B cell (primary cell): ENCODE measurements around the gene ATG12. TPM values are rescaled to one million over a fixed set of nuclear protein-coding genes. Genes with fewer than 3 reads are reported as not detected.
A peak's percentile ranks its signal among the peaks of the same experiment; 100 is the strongest.

Source experiments
- ATAC-seq: fragments of 200-7000 bp; cut with Tn5 transposase; one replicate; pipeline ENCODE4 v1.10.0; 2021; ENCODE audit warnings: low read depth, mild to moderate bottlenecking, moderate number of reproducible peaks, moderate library complexity
- CTCF ChIA-PET: fragments of 350-600 bp; sonication (Branson Sonifier 250); formaldehyde crosslinking; loops from one replicate; lab custom pipeline; 2021; ENCODE audit warnings: antibody characterized with exemption, inconsistent platforms; lab: Charles Lee
- POLR2A ChIA-PET: fragments of 350-600 bp; sonication (Branson Sonifier 250); formaldehyde crosslinking; loops from one replicate; lab custom pipeline; 2021; ENCODE audit warnings: antibody characterized with exemption; lab: Charles Lee
- DNase-seq: peaks from one replicate; pipeline ENCODE4 v3.0.0; 2013
- H2AFZ ChIP-seq: 2 replicates; pipeline ENCODE4 v1.6.1; 2012; ENCODE audit warnings: mild to moderate bottlenecking, low read depth, low read length; ENCODE audit not compliant: insufficient read depth, poor library complexity, severe bottlenecking
- H3K27ac ChIP-seq, 2 donors: 1 replicate in 1 of 2; 2 replicates in 1 of 2; pipeline ENCODE4 v1.5.1; 2012 to 2013; ENCODE audit warnings: low read length in 2 of 2, mild to moderate bottlenecking in 2 of 2, moderate library complexity in 1 of 2
- H3K27me3 ChIP-seq, 4 experiments: fragments of 200-600 bp in 1 of 4; sonication (generic) in 1 of 4; replicated peaks in 1 of 4; 1 replicate in 2 of 4; 2 replicates in 2 of 4; pipeline versions ENCODE4 v1.6.1 to v1.7.0; 2013 to 2016; ENCODE audit warnings: low read length in 3 of 4, mild to moderate bottlenecking in 2 of 4, mixed read lengths in 1 of 4, moderate library complexity in 1 of 4; ENCODE audit not compliant: insufficient read depth in 4 of 4, control insufficient read depth in 3 of 4; ENCODE audit errors: control extremely low read depth in 1 of 4
- H3K36me3 ChIP-seq, 2 experiments: replicated peaks in 1 of 2; 1 replicate in 1 of 2; 2 replicates in 1 of 2; pipeline versions ENCODE4 v1.6.1 to v1.7.1; 2013; ENCODE audit warnings: low read length in 1 of 2; ENCODE audit not compliant: insufficient read depth in 2 of 2, control insufficient read depth in 1 of 2; ENCODE audit errors: control extremely low read depth in 1 of 2, extremely low read depth in 1 of 2
- H3K4me1 ChIP-seq, 2 donors: fragments of 200-600 bp in 1 of 2; sonication (generic) in 1 of 2; 1 replicate in 1 of 2; 2 replicates in 1 of 2; pipeline versions ENCODE4 v1.5.1 to v1.6.1; 2013 to 2017; ENCODE audit warnings: low read length in 2 of 2; ENCODE audit not compliant: control insufficient read depth in 2 of 2, insufficient read depth in 2 of 2
- H3K4me2 ChIP-seq: replicated peaks from 2 replicates; pipeline ENCODE3; 2012; ENCODE audit warnings: mild to moderate bottlenecking, low read depth, low read length; ENCODE audit not compliant: poor library complexity, severe bottlenecking
- H3K4me3 ChIP-seq, 5 experiments: fragments of 200-600 bp in 1 of 5; sonication (generic) in 1 of 5; 1 replicate in 3 of 5; 2 replicates in 2 of 5; pipeline versions ENCODE4 v1.5.1 to v1.7.0; 2011 to 2016; ENCODE audit warnings: low read length in 4 of 5, mild to moderate bottlenecking in 4 of 5, low read depth in 2 of 5, control low read depth in 1 of 5, moderate library complexity in 1 of 5; ENCODE audit not compliant: insufficient read depth in 1 of 5; ENCODE audit errors: control extremely low read depth in 1 of 5, extremely low read depth in 1 of 5
- H3K79me2 ChIP-seq: fragments of 200-600 bp; sonication (generic); one replicate; pipeline ENCODE4 v1.6.0; 2016; ENCODE audit warnings: low read length; ENCODE audit not compliant: control insufficient read depth, insufficient read depth
- H3K9ac ChIP-seq: fragments of 200-600 bp; sonication (generic); 2 replicates; pipeline ENCODE4 v1.6.1; 2017; ENCODE audit warnings: mild to moderate bottlenecking, low read length, moderate library complexity
- H3K9me3 ChIP-seq, 3 donors: one replicate each; pipeline versions ENCODE4 v1.6.1 to v1.7.1; 2013; ENCODE audit warnings: low read length in 2 of 3; ENCODE audit not compliant: control insufficient read depth in 2 of 3, insufficient read depth in 1 of 3; ENCODE audit errors: control extremely low read depth in 1 of 3
- H4K20me1 ChIP-seq: 2 replicates; pipeline ENCODE4 v1.6.0; 2012; ENCODE audit warnings: mild to moderate bottlenecking, low read length; ENCODE audit not compliant: insufficient read depth, control insufficient read depth, poor library complexity, severe bottlenecking
- H3K27ac Mint-ChIP-seq: one replicate; pipeline ENCODE4 v1.8.0; 2021; ENCODE audit warnings: mixed read lengths
- H3K27me3 Mint-ChIP-seq: one replicate; pipeline ENCODE4 v1.8.0; 2021; ENCODE audit warnings: mixed read lengths
- H3K4me1 Mint-ChIP-seq: one replicate; pipeline ENCODE4 v1.8.0; 2021; ENCODE audit warnings: mixed read lengths
- H3K4me3 Mint-ChIP-seq: one replicate; pipeline ENCODE4 v1.8.0; 2021; ENCODE audit warnings: mixed read lengths
- H3K9me3 Mint-ChIP-seq: one replicate; pipeline ENCODE4 v1.8.0; 2022; ENCODE audit warnings: mixed read lengths; ENCODE audit not compliant: insufficient read depth
- EZH2 ChIP-seq: IDR thresholded peaks from 2 replicates; pipeline ENCODE4 v1.6.1; 2012; ENCODE audit warnings: borderline replicate concordance, low read depth, mild to moderate bottlenecking, moderate library complexity, low read length; ENCODE audit not compliant: insufficient read depth, poor library complexity, severe bottlenecking
- WGBS: methylation state at CpG from one replicate; pipeline ENCODE4 v1.1.5; 2013; ENCODE audit warnings: missing lambda C conversion rate; ENCODE audit not compliant: insufficient coverage; 5-methylcytosine and 5-hydroxymethylcytosine counted together
- intact Hi-C: fragments of 100-400 bp; cut with micrococcal nuclease; formaldehyde crosslinking; loops from one replicate; pipeline ENCODE4 v1.10.0; 2022
- polyA plus RNA-seq: library from polyadenylated mRNA; depleted of rRNA; stranded (reverse); fragments of >200 nt; gene quantifications from 2 replicates; pipeline ENCODE4 v1.2.3, GENCODE V29; 2012
- total RNA-seq, 2 donors: library from RNA; stranded (reverse); fragments of 120-200 nt in 1 of 2; gene quantifications; 1 replicate in 1 of 2; 2 replicates in 1 of 2; pipeline versions ENCODE4 v1.2.3 to v1.2.4, GENCODE V29; 2013 to 2022
- TF ChIP-seq, protein P1 (sequence below): fragments of 200-600 bp; IDR thresholded peaks from one replicate; pipeline ENCODE4 v1.8.0; 2022; ENCODE audit warnings: antibody characterized with exemption, mild to moderate bottlenecking

ATG12 gene
- total and polyA plus RNA-seq, 2 donors (not counting 1 experiment from before 2014, with no cell fraction given), result 60.8 to 97.5 TPM

DNA sequence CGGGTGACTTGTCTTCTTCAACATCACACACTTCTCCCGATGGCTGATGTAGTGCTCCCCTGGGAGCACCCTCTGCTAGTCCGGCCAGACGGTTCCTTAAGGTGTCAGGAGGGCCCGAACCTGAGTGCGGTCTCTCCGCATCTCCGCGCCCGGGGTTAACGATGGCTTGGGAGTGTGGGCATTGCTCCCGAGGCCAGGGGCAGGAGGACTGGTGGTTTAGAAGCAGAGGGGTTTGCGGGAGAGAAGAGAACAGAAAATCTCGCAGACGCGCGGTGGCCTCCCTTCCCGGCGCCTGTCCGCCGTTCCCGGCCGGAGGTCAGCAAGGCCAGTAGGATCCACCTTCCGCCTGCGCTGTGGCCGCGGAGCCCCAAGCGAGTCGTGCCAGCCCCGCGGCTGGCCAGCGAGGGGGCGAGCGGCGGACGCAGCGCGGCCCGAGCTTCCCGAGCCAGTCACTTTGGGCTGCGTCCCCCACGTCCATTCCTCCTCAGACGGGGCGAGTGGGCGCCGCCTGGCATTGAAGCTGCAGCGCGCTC is 25.6 kb downstream of the ATG12 start:
- H3K4me1 Mint-ChIP-seq, result peaks cover 18% of the 10 kb centered on the region
- H3K4me2 ChIP-seq, result peak overlapping the region; percentile 81
- H3K36me3 ChIP-seq, result no peaks in the 10 kb centered on the region
- no peaks in the 10 kb centered on the region for H3K79me2 ChIP-seq
- DNase-seq (peak; percentile 31), ATAC-seq (peak; percentile 21)
- peak overlapping the region in 4 of 5 experiments; percentile 16 to 50 (median 41) for H3K4me3 ChIP-seq
- POLR2A ChIA-PET, result no interaction called here
- H3K27ac ChIP-seq, result no peak overlapping the region
- peaks cover 0 to 44% (median 33%) of the 10 kb centered on the region in 4 experiments for H3K27me3 ChIP-seq
- intact Hi-C loops, result no loop called here
- CTCF ChIA-PET, result no interaction called here
- peaks cover 0 to 12% (median 0%) of the 10 kb centered on the region in 3 donors for H3K9me3 ChIP-seq
- H2AFZ ChIP-seq, result peak overlapping the region; percentile 72
- 4% methylated on average over 48 of the region's 48 CpGs for WGBS
- H3K4me3 Mint-ChIP-seq, result peak overlapping the region; percentile 84
- TF ChIP-seq, protein P1, sequence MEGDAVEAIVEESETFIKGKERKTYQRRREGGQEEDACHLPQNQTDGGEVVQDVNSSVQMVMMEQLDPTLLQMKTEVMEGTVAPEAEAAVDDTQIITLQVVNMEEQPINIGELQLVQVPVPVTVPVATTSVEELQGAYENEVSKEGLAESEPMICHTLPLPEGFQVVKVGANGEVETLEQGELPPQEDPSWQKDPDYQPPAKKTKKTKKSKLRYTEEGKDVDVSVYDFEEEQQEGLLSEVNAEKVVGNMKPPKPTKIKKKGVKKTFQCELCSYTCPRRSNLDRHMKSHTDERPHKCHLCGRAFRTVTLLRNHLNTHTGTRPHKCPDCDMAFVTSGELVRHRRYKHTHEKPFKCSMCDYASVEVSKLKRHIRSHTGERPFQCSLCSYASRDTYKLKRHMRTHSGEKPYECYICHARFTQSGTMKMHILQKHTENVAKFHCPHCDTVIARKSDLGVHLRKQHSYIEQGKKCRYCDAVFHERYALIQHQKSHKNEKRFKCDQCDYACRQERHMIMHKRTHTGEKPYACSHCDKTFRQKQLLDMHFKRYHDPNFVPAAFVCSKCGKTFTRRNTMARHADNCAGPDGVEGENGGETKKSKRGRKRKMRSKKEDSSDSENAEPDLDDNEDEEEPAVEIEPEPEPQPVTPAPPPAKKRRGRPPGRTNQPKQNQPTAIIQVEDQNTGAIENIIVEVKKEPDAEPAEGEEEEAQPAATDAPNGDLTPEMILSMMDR, result no peak
- TF ChIP-seq EZH2, result no peak
- no peaks in the 10 kb centered on the region for H4K20me1 ChIP-seq
- peaks cover 19 to 22% of the 10 kb centered on the region in 2 donors for H3K4me1 ChIP-seq
- H3K27me3 Mint-ChIP-seq, result peaks cover 77% of the 10 kb centered on the region
- H3K9me3 Mint-ChIP-seq, result no peaks in the 10 kb centered on the region
- H3K9ac ChIP-seq, result peak overlapping the region; percentile 56
- no peak overlapping the region for H3K27ac Mint-ChIP-seq

DNA sequence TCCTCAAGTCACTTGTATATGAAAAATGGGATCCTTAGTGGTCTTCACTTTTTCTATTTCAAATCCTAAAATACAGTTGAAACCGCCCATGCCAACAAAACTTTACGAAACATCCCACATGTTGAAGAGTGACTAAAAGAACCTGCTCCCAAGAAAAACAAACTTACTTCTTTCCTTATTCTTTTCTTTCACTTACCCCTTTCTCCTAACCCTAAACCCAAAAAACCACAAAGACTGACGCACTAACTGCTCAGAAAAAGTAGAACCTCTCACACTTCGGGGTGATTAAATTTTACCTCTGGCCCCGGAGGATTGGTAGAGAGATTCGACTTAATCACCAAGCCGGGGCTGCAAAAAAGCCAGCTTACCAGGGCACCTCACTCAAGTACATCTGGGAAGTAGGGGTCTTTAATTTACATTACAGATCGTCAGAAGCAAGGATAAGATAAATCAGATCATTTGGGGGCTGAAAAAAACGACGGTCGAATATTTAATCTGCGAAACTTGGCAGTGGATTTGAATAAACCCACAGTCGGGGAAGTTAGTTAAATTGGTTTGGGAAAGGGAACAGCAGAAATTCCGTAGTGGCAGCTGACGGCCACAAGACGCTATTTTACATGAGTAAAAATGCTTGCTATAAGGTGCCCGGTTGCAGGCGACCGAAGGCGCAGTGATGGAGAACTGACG is 26.2 kb downstream of the ATG12 start:
- peak overlapping the region; percentile 81 for H3K4me2 ChIP-seq
- H3K4me3 ChIP-seq, result peak overlapping the region in 1 of 5 experiments; percentile 33
- no peaks in the 10 kb centered on the region for H4K20me1 ChIP-seq
- DNase-seq (no peak), ATAC-seq (no peak)
- H3K4me1 Mint-ChIP-seq, result peaks cover 18% of the 10 kb centered on the region
- no peak overlapping the region for H3K27ac ChIP-seq
- H3K4me1 ChIP-seq, result peaks cover 19 to 22% of the 10 kb centered on the region in 2 donors
- WGBS, result 20% methylated on average over 15 of the region's 21 CpGs
- ChIA-PET POLR2A (no interaction called here), CTCF (no interaction called here)
- no peaks in the 10 kb centered on the region for H3K9me3 Mint-ChIP-seq
- peaks cover 71% of the 10 kb centered on the region for H3K27me3 Mint-ChIP-seq
- H3K9me3 ChIP-seq, result peaks cover 0 to 12% (median 0%) of the 10 kb centered on the region in 3 donors
- peak; percentile 51 for TF ChIP-seq EZH2
- TF ChIP-seq, protein P1, result no peak
- H3K27me3 ChIP-seq, result peaks cover 0 to 42% (median 32%) of the 10 kb centered on the region in 4 experiments
- intact Hi-C loops, result no loop called here
- peak overlapping the region; percentile 72 for H2AFZ ChIP-seq
- no peak overlapping the region for H3K27ac Mint-ChIP-seq
- no peaks in the 10 kb centered on the region for H3K79me2 ChIP-seq
- H3K4me3 Mint-ChIP-seq, result peak overlapping the region; percentile 71
- no peaks in the 10 kb centered on the region for H3K36me3 ChIP-seq
- peak overlapping the region; percentile 56 for H3K9ac ChIP-seq
